B cell (primary cell): Measurements from ENCODE around the gene CLASP1. TPM values are rescaled to one million over a fixed set of nuclear protein-coding genes. Genes with fewer than 3 reads are reported as not detected.

Experiments
- ATAC-seq: fragments of 200-7000 bp; cut with Tn5 transposase; one replicate; pipeline ENCODE4 v1.10.0; 2021; ENCODE audit warnings: low read depth, mild to moderate bottlenecking, moderate number of reproducible peaks, moderate library complexity
- CTCF ChIA-PET: fragments of 350-600 bp; sonication (Branson Sonifier 250); formaldehyde crosslinking; loops from one replicate; lab custom pipeline; 2021; ENCODE audit warnings: antibody characterized with exemption, inconsistent platforms; lab: Charles Lee
- POLR2A ChIA-PET: fragments of 350-600 bp; sonication (Branson Sonifier 250); formaldehyde crosslinking; loops from one replicate; lab custom pipeline; 2021; ENCODE audit warnings: antibody characterized with exemption; lab: Charles Lee
- DNase-seq: peaks from one replicate; pipeline ENCODE4 v3.0.0; 2013
- H2AFZ ChIP-seq: 2 replicates; pipeline ENCODE4 v1.6.1; 2012; ENCODE audit warnings: mild to moderate bottlenecking, low read depth, low read length; ENCODE audit not compliant: insufficient read depth, poor library complexity, severe bottlenecking
- H3K27ac ChIP-seq, 2 donors: 1 replicate in 1 of 2; 2 replicates in 1 of 2; pipeline ENCODE4 v1.5.1; 2012 to 2013; ENCODE audit warnings: low read length in 2 of 2, mild to moderate bottlenecking in 2 of 2, moderate library complexity in 1 of 2
- H3K27me3 ChIP-seq, 4 experiments: fragments of 200-600 bp in 1 of 4; sonication (generic) in 1 of 4; replicated peaks in 1 of 4; 1 replicate in 2 of 4; 2 replicates in 2 of 4; pipeline versions ENCODE4 v1.6.1 to v1.7.0; 2013 to 2016; ENCODE audit warnings: low read length in 3 of 4, mild to moderate bottlenecking in 2 of 4, mixed read lengths in 1 of 4, moderate library complexity in 1 of 4; ENCODE audit not compliant: insufficient read depth in 4 of 4, control insufficient read depth in 3 of 4; ENCODE audit errors: control extremely low read depth in 1 of 4
- H3K36me3 ChIP-seq, 2 experiments: replicated peaks in 1 of 2; 1 replicate in 1 of 2; 2 replicates in 1 of 2; pipeline versions ENCODE4 v1.6.1 to v1.7.1; 2013; ENCODE audit warnings: low read length in 1 of 2; ENCODE audit not compliant: insufficient read depth in 2 of 2, control insufficient read depth in 1 of 2; ENCODE audit errors: control extremely low read depth in 1 of 2, extremely low read depth in 1 of 2
- H3K4me1 ChIP-seq, 2 donors: fragments of 200-600 bp in 1 of 2; sonication (generic) in 1 of 2; 1 replicate in 1 of 2; 2 replicates in 1 of 2; pipeline versions ENCODE4 v1.5.1 to v1.6.1; 2013 to 2017; ENCODE audit warnings: low read length in 2 of 2; ENCODE audit not compliant: control insufficient read depth in 2 of 2, insufficient read depth in 2 of 2
- H3K4me2 ChIP-seq: replicated peaks from 2 replicates; pipeline ENCODE3; 2012; ENCODE audit warnings: mild to moderate bottlenecking, low read depth, low read length; ENCODE audit not compliant: poor library complexity, severe bottlenecking
- H3K4me3 ChIP-seq, 5 experiments: fragments of 200-600 bp in 1 of 5; sonication (generic) in 1 of 5; 1 replicate in 3 of 5; 2 replicates in 2 of 5; pipeline versions ENCODE4 v1.5.1 to v1.7.0; 2011 to 2016; ENCODE audit warnings: low read length in 4 of 5, mild to moderate bottlenecking in 4 of 5, low read depth in 2 of 5, control low read depth in 1 of 5, moderate library complexity in 1 of 5; ENCODE audit not compliant: insufficient read depth in 1 of 5; ENCODE audit errors: control extremely low read depth in 1 of 5, extremely low read depth in 1 of 5
- H3K79me2 ChIP-seq: fragments of 200-600 bp; sonication (generic); one replicate; pipeline ENCODE4 v1.6.0; 2016; ENCODE audit warnings: low read length; ENCODE audit not compliant: control insufficient read depth, insufficient read depth
- H3K9ac ChIP-seq: fragments of 200-600 bp; sonication (generic); 2 replicates; pipeline ENCODE4 v1.6.1; 2017; ENCODE audit warnings: mild to moderate bottlenecking, low read length, moderate library complexity
- H3K9me3 ChIP-seq, 3 donors: one replicate each; pipeline versions ENCODE4 v1.6.1 to v1.7.1; 2013; ENCODE audit warnings: low read length in 2 of 3; ENCODE audit not compliant: control insufficient read depth in 2 of 3, insufficient read depth in 1 of 3; ENCODE audit errors: control extremely low read depth in 1 of 3
- H4K20me1 ChIP-seq: 2 replicates; pipeline ENCODE4 v1.6.0; 2012; ENCODE audit warnings: mild to moderate bottlenecking, low read length; ENCODE audit not compliant: insufficient read depth, control insufficient read depth, poor library complexity, severe bottlenecking
- H3K27ac Mint-ChIP-seq: one replicate; pipeline ENCODE4 v1.8.0; 2021; ENCODE audit warnings: mixed read lengths
- H3K27me3 Mint-ChIP-seq: one replicate; pipeline ENCODE4 v1.8.0; 2021; ENCODE audit warnings: mixed read lengths
- H3K4me1 Mint-ChIP-seq: one replicate; pipeline ENCODE4 v1.8.0; 2021; ENCODE audit warnings: mixed read lengths
- H3K4me3 Mint-ChIP-seq: one replicate; pipeline ENCODE4 v1.8.0; 2021; ENCODE audit warnings: mixed read lengths
- H3K9me3 Mint-ChIP-seq: one replicate; pipeline ENCODE4 v1.8.0; 2022; ENCODE audit warnings: mixed read lengths; ENCODE audit not compliant: insufficient read depth
- EZH2 ChIP-seq: IDR thresholded peaks from 2 replicates; pipeline ENCODE4 v1.6.1; 2012; ENCODE audit warnings: borderline replicate concordance, low read depth, mild to moderate bottlenecking, moderate library complexity, low read length; ENCODE audit not compliant: insufficient read depth, poor library complexity, severe bottlenecking
- WGBS: methylation state at CpG from one replicate; pipeline ENCODE4 v1.1.5; 2013; ENCODE audit warnings: missing lambda C conversion rate; ENCODE audit not compliant: insufficient coverage; 5-methylcytosine and 5-hydroxymethylcytosine counted together
- intact Hi-C: fragments of 100-400 bp; cut with micrococcal nuclease; formaldehyde crosslinking; loops from one replicate; pipeline ENCODE4 v1.10.0; 2022
- polyA plus RNA-seq: library from polyadenylated mRNA; depleted of rRNA; stranded (reverse); fragments of >200 nt; gene quantifications from 2 replicates; pipeline ENCODE4 v1.2.3, GENCODE V29; 2012
- total RNA-seq, 2 donors: library from RNA; stranded (reverse); fragments of 120-200 nt in 1 of 2; gene quantifications; 1 replicate in 1 of 2; 2 replicates in 1 of 2; pipeline versions ENCODE4 v1.2.3 to v1.2.4, GENCODE V29; 2013 to 2022
- TF ChIP-seq, protein P1 (sequence below): fragments of 200-600 bp; IDR thresholded peaks from one replicate; pipeline ENCODE4 v1.8.0; 2022; ENCODE audit warnings: antibody characterized with exemption, mild to moderate bottlenecking

CLASP1 gene
- total and polyA plus RNA-seq, 2 donors (not counting 1 experiment from before 2014, with no cell fraction given), result 8.7 to 88.0 TPM

DNA sequence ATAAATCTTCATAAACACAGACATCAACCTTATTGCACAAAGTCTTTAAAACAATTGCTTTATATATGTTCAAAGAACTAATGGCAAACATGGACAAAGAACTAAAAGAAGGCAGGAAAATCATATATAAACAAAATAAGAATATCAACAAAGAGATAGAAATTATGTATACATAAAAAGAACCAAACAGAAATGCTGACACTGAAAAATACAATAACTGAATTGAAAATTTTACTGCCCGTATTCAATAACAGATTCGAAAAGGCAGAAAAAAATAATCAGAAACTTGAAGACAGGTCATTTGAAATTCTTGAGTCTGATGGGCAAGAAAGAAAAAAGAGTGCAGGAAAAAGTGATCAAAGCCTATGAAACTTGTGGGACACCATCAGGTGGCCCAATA lies 342.2 kb downstream of the CLASP1 start:
- intact Hi-C loops, result no loop called here
- H3K36me3 ChIP-seq, result no peaks in the 10 kb centered on the region
- Mint-ChIP-seq H3K27me3 (peaks cover 43% of the 10 kb centered on the region), H3K4me3 (no peak overlapping the region), H3K4me1 (no peaks in the 10 kb centered on the region), H3K27ac (no peak overlapping the region), H3K9me3 (no peaks in the 10 kb centered on the region)
- H3K9me3 ChIP-seq, result no peaks in the 10 kb centered on the region
- no peak for DNase-seq
- POLR2A ChIA-PET, result no interaction called here
- H2AFZ ChIP-seq, result no peak overlapping the region
- H3K4me3 ChIP-seq, result no peak overlapping the region
- no peaks in the 10 kb centered on the region for H3K4me1 ChIP-seq
- no peak overlapping the region for H3K4me2 ChIP-seq
- H3K79me2 ChIP-seq, result no peaks in the 10 kb centered on the region
- H3K27ac ChIP-seq, result no peak overlapping the region
- 100% methylated on average over 1 of the region's 2 CpGs for WGBS
- no peak overlapping the region for H3K9ac ChIP-seq
- no peak for ATAC-seq
- peaks cover 0 to 11% (median 7%) of the 10 kb centered on the region in 4 experiments for H3K27me3 ChIP-seq
- TF ChIP-seq, protein P1, sequence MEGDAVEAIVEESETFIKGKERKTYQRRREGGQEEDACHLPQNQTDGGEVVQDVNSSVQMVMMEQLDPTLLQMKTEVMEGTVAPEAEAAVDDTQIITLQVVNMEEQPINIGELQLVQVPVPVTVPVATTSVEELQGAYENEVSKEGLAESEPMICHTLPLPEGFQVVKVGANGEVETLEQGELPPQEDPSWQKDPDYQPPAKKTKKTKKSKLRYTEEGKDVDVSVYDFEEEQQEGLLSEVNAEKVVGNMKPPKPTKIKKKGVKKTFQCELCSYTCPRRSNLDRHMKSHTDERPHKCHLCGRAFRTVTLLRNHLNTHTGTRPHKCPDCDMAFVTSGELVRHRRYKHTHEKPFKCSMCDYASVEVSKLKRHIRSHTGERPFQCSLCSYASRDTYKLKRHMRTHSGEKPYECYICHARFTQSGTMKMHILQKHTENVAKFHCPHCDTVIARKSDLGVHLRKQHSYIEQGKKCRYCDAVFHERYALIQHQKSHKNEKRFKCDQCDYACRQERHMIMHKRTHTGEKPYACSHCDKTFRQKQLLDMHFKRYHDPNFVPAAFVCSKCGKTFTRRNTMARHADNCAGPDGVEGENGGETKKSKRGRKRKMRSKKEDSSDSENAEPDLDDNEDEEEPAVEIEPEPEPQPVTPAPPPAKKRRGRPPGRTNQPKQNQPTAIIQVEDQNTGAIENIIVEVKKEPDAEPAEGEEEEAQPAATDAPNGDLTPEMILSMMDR, result no peak
- TF ChIP-seq EZH2, result no peak
- CTCF ChIA-PET, result no interaction called here
- H4K20me1 ChIP-seq, result no peaks in the 10 kb centered on the region

DNA sequence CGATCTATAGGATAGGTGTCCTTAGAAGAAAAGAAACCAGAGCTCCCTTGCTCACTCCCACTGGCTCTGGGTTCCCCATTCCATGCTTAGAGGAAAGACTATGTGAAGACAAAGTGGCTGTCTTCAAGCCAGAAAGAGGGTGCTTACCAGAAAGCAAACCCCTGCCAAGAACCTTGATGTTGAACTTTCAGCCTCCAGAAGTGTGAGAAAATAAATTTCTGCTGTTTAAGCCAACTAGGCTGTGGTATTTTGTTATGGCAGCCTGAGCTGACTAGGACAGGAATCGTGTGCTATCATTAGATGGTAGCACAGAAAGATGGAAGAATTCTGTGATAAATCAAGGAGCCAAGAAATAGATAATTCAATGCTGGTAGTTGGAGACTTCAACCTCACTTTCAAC lies 344.3 kb downstream of the CLASP1 start:
- Histone ChIP-seq H3K27me3 (peaks cover 0 to 13% (median 7%) of the 10 kb centered on the region in 4 experiments), H3K4me2 (no peak overlapping the region), H3K4me3 (no peak overlapping the region), H3K79me2 (no peaks in the 10 kb centered on the region), H3K36me3 (no peaks in the 10 kb centered on the region), H4K20me1 (no peaks in the 10 kb centered on the region), H3K9me3 (peaks cover 0 to 4% (median 0%) of the 10 kb centered on the region in 3 donors), H3K9ac (no peak overlapping the region), H2AFZ (no peak overlapping the region), H3K27ac (no peak overlapping the region), H3K4me1 (no peaks in the 10 kb centered on the region)
- no peak overlapping the region for H3K4me3 Mint-ChIP-seq
- 70% methylated on average over 2 of the region's 2 CpGs for WGBS
- no peak overlapping the region for H3K27ac Mint-ChIP-seq
- no peak for ATAC-seq
- DNase-seq, result no peak
- ChIA-PET POLR2A (no interaction called here), CTCF (no interaction called here)
- H3K4me1 Mint-ChIP-seq, result no peaks in the 10 kb centered on the region
- peaks cover 55% of the 10 kb centered on the region for H3K27me3 Mint-ChIP-seq
- intact Hi-C loops, result no loop called here
- H3K9me3 Mint-ChIP-seq, result no peaks in the 10 kb centered on the region
- TF ChIP-seq, protein P1, result no peak
- no peak for TF ChIP-seq EZH2
